HG03571 (cell line): ENCODE data around the gene BMPER.
"Not testable (repeated sequence)": the region's sequence is repeated elsewhere in the genome, so short reads cannot be mapped to it uniquely, and the experiment has no call there.

Source experiments
- ATAC-seq: cut with Tn5 transposase; IDR thresholded peaks from one replicate; pipeline ENCODE4 v1.9.1; 2021; ENCODE audit not compliant: unreplicated experiment

BMPER gene

DNA sequence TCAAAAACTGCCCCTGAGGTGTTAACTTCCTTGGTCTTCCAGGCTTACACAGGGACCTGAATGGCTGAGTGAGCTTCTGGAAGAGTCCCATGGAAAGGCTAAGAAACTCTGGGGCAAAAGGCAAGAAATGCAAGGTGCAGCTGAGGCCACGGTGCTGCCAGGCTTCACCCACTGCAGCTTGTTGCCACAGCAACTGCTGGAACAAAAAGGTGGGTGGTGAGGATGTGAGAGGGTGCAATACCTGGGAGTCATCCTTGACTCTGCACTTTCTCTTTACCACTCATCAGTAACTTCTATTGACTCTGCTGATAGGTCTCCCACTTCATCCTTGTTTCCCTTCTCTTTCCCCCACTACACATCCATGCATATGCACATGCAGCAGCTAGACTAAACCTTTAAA, 258.6 kb downstream of the BMPER start:
- no peak for ATAC-seq

DNA sequence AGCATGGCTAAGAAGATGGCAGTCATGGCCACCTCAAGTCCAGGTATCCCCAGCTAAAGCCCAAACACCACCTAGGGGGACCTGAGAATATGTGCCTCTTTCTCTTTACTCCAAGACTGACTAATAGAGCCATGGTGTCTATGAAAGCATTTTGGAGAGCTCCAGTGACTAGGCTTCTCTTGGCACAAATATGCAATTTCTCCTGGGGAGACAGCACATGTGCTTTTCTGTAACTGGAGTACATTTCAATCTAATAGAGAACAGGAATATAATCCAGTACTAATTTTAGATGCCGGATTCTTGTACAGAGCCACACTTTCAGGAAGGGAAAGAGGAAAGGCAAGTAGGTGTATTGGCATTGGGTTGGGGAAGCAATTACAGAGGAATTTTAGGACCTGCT, 260.1 kb downstream of the BMPER start:
- no peak for ATAC-seq

DNA sequence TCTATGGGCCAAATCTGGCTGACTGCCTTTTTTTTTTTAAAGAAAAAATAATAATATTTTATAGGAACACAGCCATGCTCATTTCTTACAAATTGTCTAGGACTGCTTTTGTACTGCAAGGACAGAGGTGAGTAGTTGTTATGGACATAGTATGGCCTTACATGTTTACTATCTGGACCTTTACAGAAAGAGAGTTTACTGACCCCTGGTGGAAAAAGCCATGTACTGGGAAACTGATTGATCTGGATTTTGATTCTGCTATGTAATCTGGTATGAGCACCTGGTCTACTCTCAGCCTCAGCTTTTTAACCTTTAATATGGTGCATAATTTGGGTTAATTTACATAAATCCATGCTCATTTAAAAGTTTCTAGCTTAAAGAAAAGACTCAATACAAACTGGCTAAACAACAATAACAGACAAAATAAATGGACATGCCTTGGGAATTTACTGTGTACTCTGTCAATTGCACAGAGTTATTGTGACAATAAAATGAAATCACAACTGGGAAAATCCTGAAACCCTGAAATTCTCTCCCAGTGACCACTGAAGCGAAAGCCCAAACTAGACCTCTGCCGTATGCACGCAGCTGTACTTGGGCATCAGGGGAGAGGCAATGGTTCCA, 260.7 kb downstream of the BMPER start:
- no peak for ATAC-seq

DNA sequence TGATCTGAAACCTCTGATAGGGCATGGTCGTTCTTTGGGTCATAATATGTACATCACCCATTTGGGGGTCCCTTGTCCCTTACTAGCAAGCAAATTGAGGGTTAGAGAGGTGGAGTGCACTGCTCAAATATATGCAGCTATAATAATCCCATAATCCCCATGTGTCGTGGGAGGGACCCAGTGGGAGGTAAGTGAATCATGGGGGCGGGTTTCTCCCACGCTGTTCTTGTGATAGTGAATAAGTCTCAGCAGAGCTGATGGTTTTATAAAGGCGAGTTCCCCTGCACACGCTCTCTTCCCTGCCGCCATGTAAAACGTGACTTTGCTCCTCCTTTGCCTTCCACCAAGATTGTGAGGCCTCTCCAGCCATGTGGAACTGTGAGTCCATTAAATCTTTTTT, 262.7 kb downstream of the BMPER start:
- no peak for ATAC-seq

DNA sequence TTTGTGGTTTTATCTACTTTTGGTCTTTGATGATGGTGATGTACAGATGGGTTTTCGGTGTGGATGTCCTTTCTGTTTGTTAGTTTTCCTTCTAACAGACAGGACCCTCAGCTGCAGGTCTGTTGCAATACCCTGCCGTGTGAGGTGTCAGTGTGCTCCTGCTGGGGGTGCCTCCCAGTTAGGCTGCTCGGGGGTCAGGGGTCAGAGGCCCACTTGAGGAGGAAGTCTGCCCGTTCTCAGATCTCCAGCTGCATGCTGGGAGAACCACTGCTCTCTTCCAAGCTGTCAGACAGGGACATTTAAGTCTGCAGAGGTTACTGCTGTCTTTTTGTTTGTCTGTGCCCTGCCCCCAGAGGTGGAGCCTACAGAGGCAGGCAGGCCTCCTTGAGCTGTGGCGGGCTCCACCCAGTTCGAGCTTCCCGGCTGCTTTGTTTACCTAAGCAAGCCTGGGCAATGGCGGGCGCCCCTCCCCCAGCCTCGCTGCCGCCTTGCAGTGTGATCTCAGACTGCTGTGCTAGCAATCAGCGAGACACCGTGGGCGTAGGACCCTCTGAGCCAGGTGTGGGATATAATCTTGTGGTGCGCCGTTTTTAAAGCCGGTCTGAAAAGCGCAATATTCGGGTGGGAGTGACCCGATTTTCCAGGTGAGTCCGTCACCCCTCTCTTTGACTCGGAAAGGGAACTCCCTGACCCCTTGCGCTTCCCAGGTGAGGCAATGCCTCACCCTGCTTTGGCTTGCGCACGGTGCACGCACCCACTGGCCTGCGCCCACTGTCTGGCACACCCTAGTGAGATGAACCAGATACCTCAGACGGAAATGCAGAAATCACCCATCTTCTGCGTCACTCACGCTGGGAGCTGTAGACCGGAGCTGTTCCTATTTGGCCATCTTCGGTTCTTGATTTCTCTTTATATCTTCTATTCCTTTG, 269.6 kb downstream of the BMPER start:
- ATAC-seq, result not testable (repeated sequence)

DNA sequence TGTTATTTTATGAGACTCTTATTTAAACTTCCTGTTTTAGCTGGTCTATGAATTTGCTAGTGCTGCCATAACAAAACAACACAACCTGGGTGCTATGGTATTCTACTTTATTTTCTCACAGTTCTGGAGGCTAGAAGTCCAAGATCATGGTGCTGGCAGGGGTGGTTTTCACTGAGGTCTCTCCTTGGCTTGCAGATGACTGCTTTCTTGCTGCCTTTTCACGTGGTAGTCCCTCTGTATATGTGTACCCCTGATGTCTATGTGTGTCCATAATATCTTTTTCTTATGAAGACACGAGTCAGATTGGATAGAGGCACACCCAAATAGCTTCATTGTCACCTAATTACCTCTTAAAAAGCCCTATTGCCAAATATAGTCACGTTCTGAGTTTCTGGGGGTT, 270.5 kb downstream of the BMPER start:
- no peak for ATAC-seq

DNA sequence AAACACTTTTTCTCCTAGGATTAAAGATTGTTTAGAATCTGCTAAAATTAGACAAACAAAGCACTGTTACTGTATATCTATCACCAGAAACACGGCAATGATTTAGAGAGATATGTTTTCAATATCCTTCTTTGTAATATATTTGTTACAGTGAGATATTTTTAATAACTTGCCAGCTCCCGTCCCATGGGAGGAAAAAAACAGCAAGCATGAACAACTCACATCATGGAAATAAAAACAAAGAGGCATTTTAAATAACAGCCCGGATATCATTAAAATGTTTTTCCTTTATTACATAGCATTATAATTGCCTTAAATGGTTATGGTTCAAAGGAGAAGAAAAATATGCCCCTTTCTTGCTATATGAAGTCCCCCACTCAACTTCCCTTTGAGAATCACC, 272.1 kb downstream of the BMPER start:
- no peak for ATAC-seq

DNA sequence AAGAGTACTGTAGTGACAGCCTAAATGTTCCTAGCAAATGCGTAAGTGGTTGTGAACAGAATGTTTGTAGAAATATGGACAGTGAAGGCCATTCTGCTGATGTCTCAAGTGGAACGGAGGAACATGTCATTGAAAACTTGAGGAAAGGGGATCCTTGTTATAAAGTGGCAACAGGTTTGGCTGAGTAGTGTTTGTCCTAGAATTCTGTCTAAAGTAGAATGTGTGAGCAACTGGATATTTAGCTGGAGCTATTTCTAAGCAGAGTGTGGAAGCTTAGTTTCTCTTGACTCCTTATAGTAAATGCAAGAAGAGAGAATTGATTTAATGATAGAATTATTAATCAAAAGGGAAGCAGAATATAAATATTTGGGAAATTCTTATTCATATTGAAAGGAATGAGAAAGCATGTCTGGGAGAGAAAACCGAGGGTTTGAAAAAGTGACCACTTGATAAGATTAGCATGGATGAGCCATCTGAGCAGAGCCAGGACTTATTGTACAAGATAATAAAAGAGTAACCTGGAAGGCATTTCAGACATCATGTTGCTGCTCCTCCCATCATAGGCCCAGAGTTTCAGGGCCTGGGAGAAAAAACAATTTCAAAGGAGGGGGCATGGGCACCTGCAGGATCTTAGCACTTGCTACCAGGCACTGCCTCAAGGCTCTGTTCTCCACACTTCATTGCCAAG, 276.1 kb downstream of the BMPER start:
- ATAC-seq, result no peak

DNA sequence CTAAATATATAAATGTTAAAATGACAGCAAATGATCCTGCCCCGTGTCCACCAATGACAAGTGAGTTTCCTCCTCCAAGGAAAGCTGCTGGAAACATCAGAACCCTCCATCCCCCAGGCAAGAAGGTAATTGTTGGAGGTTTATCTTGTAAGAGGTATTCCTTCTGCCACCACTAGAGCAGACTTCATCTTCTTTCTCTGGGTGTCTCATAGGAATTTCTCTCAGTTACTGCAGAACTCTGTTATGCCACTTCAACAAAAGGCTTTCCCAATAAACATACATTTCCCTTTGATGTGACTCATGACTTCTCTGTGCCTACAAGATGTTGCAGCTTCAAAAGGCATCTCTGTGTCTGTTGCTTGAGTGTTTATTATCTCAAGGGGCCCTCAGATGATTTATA, 279.1 kb downstream of the BMPER start:
- ATAC-seq, result no peak

DNA sequence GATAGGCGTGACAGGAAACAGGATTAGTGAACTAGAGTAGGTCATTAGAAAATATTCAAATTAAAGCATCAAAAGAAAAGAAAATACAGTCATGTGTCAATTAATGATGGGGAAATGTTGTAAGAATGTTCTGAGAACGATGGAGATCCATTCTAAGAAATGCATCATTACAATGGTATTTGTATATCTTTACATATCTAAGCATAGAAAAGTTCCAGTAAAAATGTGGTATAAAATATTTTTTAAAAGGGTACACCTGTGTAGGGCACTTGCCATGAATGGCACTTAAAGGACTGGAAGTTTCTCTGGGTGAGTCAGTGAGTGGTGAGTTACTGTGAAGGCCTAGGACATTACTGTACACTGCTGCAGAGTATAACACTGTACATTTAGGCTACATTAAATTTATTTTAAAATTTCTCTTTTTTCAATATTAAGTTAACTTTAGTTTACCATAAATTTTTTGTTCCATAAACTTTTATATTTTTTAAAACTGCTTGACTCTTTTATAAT, 282.5 kb downstream of the BMPER start:
- ATAC-seq, result no peak

DNA sequence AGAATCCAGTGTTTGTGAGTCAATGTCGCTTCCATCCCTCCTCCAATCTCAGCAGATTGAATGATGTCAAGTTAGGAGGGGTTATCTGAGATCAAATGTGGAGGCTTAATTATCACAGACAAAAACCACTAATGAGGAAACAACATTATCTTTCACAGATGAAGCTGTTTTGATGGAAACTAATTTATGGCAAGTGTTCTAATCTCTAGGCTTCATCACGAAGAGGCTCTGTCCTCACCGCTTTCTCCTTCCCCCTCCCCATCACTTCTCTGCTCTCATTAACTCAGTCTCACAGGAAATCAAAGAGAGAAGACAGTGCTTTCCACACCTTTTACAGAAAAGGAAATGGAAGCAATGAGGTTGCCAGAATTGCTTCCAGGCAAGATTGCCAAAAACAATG, 283.7 kb downstream of the BMPER start:
- no peak for ATAC-seq

DNA sequence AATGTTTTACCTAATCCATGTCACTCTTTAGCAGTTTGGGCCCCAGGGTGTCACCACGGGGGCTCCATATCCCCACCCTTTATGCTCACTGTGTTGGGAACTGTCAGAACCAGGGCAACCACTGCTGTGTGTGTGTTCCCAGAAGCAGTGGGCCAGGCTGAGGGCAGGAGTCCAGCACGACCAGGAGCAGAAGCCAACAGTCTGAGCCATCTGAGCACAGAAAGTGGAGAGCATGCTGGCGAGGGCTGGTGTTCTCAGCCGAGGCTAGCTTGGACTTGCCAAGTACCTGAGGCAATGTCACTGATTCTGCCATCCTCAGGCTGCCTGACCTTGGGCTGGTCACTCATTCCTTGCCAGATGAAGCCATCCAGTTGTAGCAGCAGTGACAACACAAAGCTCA, 285.0 kb downstream of the BMPER start:
- no peak for ATAC-seq

DNA sequence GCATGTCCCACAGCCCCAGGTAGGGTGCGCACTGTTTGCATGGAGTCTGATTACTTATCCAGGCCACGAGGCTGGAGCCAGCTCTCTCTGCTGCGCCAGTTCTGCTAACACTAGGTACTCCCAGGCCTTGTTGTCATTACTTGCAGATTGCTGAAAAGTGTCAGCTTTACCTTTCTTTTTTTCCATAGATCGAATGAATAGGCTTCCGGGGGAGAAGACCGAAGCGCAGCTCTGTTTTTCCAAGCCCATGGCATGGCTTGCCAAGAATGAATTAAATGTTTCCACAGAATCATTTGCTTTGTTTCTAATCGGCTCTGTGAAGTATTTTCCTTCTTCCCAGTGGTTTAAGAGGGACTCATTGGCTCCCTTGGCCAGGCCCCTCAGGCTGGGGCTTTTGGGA, 285.8 kb downstream of the BMPER start:
- no peak for ATAC-seq

DNA sequence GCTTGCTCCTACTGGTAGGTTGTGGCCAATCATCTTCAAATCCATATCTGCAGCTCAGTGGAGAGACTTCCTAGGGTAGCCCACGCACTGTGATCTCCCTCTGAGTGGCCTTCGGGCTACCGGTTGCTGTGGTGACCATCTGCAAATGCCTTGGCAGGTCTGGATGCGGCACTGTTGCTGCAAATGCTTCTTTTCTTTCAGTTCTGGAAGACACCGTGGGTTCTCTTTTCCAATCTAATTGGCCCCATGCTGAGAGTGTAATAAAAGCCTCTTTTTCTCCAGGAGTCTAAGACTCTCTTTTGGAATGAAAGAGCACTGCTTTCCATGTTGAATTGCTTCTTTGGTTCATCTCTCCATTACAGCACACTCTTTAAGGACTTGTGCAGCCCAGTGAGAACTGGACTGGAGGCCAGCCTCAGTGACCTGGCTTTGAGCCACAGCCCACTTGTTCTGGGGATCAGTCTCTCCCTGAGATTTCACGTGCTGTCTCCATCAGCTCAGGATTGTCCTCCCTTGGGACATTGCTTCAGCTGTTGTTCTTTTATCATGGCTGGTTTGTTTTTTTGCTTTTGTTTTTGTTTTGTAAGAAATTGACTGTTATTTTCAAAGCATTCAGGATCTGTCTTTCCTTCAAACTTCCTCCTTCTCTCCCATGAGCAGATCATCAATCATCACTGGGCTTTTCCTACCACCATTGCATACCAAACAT, 286.6 kb downstream of the BMPER start:
- no peak for ATAC-seq

DNA sequence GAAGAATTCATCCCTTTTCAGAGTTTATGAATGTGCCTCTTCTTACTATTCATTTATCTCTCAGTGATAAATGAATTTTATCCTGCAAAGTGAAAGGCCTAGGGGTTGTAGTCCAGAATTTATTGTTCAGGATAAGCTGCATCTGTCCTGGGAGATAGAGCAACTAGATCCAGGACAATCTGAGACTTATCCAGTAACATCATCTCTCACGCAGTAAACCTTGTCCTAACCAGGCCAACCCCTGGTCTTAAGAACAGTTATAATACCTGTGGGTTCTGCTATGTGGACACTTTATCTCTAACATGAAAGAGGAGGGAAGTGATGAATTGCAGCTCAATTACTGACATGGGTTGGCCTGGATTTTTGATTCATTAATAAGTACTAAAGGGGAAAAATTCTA, 287.6 kb downstream of the BMPER start:
- ATAC-seq, result no peak

DNA sequence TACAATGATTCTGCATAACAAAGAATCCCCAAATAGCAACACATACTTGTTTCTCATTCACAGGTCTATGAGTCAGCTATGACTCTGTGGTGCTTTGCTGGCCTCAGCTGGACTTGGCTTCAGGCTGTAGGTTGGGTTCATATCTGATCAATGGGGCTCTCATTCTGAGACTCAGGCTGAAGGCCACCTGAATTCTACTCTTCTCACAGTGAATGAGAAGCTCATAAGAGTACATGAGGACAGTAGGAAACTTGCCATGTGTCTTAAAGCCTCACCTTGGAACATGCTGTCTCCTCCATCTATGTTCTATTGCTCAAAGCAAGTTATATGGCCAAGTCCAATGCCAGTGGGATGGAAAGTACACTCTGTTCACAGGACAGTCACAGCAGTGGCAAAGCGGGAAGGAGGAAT, 292.9 kb downstream of the BMPER start:
- ATAC-seq, result no peak
